ENCODE results near the gene PIK3CB.
"Not testable (repeated sequence)": the region's sequence is repeated elsewhere in the genome, so short reads cannot be mapped to it uniquely, and the experiment has no call there.

The PIK3CB gene

DNA sequence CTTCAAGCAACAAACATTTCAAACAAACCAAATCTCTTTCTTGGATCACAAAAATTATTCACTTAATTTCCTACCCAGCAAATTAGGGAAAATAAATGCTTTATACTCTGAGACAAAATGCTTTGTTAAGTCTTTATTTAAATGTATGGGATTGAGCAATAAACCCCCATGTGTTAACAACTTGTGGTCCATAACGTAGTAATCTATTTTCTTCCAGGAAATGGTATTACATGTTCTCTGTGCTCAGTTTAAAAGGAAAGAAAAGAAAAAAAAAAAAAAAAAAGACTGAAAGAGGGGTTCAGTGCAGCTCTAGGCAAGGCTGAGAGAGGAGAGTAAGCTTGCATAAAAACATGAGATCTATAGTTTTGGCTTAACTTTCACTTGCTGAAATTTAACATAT, 102.3 kb downstream of the PIK3CB start:
- no peak for DNase-seq

DNA sequence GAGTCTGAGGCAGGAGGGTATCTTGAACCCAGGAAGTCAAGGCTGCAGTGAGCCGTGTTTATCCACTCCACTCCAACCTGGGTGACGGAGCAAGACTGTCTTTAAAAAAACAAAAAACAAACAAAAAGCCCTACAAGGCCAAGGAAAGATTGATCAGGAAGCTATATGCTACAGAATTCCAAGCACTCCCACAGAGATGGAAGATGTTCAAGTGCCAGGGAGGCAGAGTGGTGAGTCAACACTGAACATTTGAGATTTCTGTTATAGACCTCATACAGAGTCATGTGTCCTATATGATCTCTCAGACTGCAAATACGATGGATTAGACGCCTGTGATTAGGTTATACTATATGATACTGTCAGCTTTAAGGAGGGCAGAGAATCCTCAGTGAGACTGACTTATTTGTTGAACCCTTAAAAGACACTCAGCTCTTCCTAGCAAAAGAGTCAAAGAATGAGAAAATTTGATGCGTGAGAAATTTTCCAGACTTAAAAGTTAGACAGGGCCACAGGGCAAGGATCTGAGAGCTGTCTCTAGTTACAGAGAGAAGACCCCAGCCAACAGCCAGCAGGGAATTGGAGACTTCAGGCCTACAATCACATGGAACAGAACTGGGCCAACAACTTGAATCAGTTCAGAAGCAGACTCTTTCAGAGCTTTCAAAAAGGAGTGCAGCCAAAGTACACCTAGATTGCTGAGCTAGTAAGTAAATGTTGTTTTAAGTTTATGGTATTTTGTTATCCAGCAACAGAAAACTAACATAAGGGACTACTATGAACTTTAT, 107.6 kb downstream of the PIK3CB start:
- DNase-seq: no peak

DNA sequence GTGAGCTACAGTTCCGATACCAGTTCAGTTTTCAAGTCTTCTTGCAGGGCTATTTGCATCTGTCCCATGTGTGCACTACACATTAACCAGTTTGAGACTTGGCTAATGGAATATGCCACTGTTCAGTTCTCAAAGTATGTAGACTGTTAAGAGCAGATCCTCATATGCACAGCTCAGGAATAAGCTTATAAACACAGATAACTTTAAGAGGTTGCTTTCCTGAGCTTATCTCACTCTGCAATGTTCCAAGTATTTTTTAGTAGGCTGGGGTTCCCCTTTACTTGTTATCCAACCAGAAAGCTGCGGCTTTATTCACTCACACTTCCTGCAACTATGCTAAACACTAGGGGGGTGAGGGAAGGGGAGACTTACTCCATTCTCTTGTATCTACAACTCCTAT, 108.7 kb downstream of the PIK3CB start:
- DNase-seq: not testable (repeated sequence)

DNA sequence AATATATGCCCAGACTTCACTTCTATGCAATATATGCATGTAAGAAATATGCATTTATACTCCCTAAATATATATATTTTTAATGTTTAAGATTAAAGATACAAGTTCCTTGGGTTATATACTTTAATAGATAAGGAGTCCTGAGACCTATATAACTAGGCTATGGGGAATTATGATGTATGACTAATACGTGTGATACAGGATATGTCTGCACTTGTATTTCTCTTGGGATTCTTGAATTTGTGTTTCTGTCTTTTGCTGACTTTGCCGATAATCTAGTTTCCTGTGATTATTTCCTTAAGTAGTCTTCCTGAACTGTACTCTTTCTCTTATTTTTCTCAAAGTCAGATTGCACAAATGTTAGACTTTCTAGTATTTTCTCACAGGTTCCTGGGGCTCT, 109.6 kb downstream of the PIK3CB start:
- no peak for DNase-seq

DNA sequence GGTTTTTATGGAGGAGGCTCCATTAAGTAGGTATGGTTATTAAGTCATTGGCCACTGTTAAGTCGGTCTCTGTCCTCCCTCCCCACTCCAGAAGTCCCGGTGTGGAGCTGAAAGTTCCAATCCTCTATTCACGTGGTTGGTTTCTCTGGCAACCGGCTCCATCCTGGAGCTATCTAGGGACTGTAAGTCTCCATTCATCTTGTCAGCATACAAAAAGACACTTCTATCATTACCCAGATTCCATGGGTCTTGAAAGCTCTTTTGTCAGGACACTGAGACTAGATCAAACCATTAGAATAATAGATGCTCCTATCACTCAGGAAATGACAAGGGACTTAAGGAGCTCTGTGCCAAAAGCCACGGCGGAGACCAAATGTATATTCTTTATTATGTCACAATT, 110.3 kb downstream of the PIK3CB start:
- no peak for DNase-seq

DNA sequence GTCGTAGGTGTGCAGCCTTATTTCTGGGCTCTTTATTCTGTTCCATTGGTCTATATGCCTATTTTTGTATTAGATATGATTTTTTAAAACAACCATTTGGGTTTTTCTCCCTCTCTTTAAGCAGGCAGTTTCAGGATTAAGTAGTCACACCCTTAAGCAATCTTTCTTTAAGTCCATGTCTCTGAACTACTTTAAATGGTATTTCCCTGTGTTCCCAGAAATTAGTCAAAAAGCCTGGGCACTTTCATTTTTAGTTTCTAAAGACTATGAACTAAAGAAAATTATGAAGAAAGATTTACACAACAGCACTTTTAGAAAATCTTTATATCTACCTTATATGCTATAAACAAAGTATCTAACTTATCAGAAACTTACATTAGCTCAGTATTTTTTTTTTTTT, 115.9 kb downstream of the PIK3CB start:
- no peak for DNase-seq

DNA sequence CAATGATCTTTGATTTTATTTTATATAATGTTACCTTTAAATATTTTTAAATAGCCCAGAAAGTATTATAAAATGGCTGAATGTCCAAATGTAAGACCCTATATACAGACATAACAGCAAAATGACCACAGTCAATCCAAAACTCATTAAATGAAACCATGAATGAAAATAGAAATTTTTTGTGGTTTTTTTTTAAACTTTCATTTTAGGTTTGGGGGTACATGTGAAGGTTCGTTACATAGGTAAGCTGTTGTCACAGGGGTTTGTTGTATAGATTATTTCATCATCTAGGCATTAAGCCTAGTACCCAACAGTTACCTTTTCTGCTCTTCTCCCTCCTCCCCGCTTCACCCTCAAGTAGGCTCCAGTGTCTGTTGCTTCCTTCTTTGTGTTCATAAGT, 117.4 kb downstream of the PIK3CB start:
- no peak for DNase-seq

DNA sequence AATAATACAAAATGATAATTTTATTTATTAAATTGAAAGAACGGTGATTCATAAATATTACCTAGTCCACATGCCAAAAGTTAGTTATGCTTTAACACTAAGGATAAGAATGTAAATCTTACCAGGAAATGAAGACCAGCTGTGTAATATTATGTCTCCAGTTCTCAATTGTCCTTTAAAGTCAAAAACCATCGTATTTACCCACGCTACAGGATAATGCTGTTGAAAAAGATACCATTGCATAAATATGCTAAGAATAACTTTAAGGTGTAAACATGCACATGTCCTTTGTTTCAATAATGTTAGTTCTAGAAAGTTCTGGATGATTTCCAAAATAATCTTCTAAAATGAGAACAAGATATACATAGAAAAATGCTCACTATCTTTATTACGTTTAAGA, 122.6 kb downstream of the PIK3CB start:
- no peak for DNase-seq

DNA sequence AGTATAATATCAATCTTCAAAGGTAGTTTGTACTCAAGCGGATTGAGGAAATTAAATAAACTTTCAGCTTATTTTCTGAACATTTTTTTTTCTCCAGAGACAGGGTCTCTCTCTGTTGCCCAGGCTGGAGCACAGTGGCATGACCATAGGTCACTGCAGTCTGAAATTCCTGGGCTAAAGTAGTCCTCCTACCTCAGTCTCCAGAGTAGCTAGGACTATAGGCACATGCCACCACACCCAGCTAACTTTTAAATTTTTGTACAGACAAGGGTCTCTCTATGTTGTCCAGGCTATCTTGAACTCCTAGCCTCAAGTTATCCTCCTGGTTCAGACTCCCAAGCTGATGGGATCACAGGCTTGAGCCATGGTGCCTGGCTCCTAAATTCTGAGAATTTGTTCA, 129.1 kb downstream of the PIK3CB start:
- DNase-seq: no peak

DNA sequence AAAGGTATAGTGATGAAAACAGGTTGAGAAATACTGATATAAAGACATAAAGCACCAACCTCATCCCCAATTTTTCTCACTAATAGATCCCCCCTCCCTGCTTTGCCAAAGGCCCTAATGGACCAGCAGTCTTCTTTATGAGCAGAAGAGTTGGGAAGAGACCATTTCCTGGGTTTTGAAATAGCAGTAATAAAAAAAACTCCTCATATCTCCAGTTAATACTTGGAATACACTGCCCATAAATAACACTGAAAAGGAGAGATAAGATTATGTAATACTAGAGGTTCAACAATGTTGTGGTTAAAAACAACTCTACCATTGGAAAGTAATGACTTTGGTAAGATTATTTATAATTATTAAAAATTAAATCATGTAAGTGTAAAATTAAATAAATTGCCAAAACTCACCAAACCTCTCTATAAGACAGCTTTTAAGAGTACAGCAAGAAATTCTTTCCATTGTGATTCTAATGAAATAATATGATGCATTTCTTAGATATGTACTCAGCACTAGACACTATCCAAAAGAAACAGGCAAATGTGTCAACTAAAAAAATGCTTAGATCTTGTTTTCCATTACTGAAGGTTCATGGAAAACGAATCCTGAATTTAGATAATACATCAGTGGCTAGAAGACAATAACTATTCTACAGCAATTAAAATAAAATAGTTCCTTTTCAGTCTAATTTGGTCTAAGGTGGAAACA, 137.9 kb downstream of the PIK3CB start:
- no peak for DNase-seq

DNA sequence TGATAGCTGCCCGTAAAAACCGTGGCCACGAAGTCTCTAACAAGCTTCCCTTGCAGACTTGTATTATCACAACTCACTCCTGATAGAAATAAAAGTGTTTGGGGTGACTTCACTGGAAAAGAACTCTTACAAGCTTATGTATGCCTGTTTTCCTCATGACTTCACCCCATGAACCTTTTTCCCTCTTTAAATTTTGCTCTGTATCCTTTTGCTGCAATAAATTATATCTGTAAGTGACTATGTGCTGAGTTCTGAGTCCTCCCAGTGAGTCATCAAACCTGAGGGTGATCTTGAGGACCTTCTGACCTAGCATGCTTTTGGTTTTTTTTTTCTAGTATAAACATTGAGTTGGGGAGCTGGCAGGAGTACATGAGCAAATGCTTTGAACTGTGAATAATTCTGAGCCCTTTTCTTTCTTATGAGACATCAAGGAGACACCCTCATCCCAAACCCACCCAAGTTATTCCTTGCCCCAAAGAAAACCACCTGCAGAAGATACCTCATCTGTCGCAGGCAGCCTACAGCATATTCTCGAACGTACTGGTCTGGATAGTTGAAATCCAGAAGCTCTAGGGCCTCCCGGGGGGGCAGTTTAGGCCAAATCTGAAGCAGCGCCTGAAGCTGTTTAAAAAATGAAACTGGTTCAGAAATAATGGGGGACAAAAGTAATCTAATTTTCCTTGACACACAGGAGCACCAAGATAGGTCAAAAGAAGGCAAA, 140.3 kb downstream of the PIK3CB start:
- no peak for DNase-seq

DNA sequence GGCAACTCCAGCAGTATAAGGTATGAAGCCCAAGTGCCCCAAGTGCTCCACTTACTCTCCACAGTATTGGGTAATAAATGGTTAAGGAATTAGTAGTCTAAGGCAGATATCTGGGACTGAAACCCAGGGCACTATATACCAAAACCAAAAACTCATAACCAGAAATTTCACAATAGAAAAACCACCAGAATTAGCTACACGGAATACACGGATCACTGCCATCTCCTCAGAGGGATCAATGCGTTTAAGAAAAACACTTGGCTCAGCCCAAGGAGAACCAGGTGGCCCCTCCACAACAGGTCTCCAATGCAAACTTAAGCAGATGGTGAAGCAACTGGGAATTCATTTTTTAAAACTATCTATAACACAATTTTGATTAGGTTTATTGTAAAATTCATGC, 142.6 kb downstream of the PIK3CB start:
- no peak for DNase-seq

DNA sequence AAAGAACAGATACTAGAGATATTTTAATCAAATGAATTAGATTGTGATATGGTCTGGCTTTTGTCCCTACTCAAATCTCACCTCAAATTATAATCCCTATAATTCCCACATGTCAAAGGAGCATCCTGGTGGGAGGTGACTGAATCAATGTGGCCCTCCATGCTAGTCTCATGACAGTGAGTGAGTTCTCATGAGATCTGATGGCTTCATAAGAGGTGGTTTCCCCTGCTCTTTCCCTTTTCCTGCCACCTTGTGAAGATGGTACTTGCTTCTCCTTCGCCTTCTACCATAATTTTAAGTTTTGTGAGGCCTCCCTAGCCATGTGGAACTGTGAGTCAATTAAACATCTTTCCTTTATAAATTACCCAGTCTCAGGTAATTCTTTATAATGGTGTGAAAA, 143.4 kb downstream of the PIK3CB start:
- DNase-seq: no peak

DNA sequence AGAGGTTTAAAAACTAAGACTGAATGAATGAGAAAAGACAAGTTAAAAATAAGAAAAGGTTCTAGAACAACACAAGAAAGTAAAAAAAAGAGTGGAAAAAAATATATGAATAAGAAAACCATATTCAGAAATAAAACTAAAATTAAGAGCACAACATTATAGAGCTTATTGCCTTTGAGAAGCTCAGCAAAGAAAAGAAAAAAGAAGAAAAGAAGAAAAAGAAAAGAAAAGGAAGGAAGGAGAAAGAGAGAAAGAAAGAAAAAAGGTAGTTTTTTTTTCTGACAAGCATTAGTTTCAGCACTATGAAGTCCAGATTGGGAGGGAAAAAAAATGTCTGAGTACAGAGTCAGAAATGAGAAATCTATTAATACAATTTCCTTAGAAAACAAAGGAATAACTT, 144.7 kb downstream of the PIK3CB start:
- DNase-seq: no peak

DNA sequence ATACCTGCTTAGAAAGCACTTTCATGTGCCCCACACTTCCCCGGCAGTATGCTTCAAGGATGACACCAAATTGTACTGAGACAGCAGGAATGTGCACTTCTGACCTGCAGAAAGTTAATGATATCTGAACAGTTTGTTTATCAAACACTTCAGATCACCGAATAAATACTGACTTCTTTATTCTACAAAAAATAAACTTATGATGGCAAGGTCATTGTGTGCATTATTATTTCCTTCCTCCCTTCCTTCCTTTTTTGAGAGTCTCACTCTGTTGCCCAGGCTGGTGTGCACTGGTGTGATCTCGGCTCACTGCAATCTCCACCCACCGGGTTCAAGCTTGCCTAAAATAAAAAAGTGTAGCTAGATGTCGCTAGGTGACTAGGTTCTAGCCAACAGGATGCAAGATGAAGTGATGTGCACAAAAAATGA, 145.8 kb downstream of the PIK3CB start:
- no peak for DNase-seq

DNA sequence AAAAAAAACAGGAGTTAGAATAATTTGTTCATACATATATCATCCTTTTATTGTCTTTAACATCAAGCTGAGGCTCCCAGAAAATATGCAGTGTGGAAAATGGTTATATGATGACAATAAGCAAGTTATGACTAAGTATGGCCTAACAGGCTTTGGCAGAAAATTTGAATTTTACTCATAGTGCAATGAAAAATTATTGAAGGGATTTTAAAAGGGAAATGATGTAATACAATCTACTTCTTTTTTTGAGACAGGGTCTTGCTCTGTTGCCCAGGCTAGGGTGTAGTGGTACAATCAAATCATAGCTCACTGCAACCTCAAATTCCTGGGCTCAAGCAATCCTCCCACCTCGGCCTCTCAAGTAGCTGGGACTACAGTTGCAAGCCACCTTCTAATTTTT, 147.5 kb downstream of the PIK3CB start:
- DNase-seq: no peak

DNA sequence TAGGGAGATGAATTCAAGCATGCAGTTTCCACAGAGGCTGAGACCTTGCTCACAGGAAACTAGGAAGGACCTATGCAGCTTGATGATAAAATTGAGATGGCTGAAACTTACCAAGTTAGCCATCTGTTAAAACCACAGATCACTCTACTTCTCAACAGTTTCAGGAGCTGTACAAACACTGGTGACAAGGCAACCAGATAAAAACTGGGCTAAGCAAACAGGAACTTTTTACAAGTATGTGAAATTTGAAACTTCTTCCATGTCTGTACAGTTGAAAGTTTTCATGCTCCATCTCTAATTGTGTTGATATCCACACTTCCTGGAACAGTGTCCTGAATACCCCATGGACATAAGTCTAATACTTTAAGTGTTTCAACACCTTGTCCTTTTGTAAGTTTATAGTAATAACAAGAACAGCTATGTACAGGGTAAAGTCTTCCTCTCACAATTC, 147.9 kb downstream of the PIK3CB start:
- DNase-seq: no peak

DNA sequence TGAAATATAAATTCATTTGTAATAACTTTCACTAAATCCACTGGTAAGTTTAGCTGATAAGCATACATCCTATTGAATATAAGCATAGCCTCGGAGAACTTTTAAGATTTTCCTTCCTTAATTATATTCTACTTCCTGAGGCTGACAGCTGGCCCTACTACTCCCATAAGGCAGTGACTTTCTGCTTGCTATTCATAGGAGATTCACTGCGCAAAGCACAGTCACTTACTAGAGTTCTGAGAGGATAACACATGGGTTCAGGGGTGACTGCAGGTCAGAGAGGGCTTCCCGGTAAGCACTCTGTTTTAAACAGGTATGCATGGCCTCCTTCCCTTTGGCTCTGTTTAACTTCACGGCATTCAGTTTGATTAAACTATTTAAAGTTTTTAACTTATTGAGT, 150.3 kb downstream of the PIK3CB start:
- no peak for DNase-seq

DNA sequence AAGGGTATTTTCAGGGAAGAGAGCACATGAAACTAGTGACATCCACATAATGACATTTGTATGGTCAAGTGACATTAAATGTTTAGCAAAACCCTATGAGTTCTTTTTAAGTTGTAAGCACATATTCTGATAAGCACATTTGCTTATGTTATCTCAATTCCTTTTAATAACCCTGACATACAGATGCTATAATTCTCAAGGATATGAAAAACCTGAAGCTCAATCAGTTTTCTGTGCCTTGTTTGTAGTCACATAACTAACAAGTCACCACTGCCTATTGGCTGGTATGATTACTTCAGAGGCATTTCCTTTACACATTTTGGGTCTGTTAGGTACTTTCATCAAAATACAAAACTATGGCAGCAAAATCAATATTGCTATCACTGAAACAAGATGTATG, 152.1 kb downstream of the PIK3CB start:
- no peak for DNase-seq

DNA sequence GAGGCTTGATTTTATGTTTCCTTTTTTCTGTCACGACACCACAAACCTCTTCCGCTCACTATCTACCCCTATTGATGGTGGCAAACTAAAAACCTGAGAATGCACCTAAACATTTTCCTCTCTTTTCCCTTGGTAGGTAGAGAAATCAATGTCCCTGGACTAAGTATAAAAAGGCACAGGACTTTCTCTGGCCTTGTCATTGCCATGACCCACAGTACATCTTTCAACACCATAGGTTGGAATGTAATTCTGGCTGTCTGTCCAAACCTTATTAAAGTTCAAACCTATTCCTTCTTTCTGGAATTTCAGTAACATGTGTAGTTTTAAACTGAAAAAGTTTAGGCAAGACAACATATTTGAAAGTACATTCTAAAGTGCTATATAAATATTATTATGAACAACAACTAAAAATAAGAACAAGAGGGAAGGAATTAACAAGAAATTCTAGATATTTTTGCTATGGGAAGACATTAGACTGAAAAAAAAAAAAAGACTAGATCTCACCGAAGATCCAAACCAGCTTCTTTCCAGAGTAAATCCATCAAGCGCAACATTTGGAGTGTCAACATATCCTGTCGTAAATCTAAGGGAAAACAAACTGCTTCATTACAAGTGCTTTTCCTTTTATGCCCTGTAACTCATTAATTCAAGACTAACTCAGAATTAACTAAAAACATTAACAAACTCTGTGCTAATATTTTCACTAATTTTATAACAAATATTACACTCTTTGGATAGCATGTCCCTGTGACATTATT, 153.1 kb downstream of the PIK3CB start:
- DNase-seq: no peak

DNA sequence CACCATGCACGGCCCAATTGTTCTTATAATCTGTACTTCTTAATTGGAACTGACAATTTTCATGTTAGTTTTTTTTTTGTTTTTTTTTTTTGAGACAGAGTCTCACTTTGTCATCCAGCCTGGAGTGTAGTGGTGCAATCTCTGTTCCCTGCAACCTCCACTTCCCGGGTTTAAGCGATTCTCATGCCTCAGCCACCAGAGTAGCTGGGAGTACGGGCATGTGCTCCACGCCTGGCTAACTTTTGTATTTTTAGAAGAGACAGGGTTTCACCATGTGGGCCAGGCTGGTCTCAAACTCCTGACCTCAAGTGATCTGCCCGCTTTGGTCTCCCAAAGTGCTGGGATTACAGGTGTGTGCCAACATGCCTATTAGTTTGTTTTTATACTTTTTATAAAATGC, 153.8 kb downstream of the PIK3CB start:
- not testable (repeated sequence) for DNase-seq

DNA sequence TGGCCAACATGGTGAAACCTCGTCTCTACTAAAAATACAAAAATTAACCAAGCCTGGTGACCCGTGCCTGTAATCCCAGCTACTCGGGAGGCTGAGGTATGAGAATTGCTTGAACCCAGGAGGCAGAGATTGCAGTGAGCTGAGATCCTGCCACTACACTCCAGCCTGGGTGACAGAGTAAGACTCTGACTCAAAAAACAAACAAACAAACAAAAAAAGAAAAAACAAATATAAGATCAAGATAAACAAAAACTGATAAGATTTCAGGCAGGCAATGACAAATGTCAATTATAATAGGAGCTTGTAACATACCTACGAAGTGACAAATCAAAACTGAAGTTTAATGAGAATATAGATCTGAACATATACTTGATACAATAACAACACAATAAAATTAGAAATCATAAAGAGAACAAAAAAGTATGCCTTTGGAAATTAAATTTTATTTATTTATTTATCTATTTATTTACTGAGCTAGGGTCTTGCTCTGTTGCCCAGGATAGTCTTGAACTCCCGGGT, 155.8 kb downstream of the PIK3CB start:
- DNase-seq: no peak

DNA sequence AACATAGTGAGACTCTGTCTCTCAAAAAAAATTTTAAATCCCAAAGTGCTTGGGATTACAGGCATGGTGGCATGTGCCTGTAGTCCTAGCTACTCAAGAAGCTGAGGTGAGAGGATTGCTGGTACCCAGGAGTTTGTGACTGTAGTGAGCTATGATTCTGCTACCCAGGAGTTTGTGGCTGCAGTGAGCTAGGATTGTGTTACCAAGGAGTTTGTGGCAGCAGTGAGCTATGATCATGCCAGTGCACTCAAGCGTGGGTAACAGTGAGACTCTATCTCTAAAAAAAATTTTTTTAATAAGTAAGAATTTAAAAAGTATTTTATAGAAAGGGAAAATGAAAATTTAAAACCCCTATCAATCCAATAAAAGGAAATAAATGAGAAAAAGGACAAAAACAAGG, 156.6 kb downstream of the PIK3CB start:
- no peak for DNase-seq
